HepG2 (cell line): Measurements from ENCODE around the gene ANAPC16. TPM values are rescaled to one million over a fixed set of nuclear protein-coding genes. Genes with fewer than 3 reads are reported as not detected.

Experiments
- AGO1 ChIP-seq: fragments of 200-400 bp; formaldehyde crosslinking; IDR thresholded peaks from 2 replicates; pipeline ENCODE4 v1.6.1; 2017; ENCODE audit warnings: mild to moderate bottlenecking, low read depth, low read length, moderate library complexity; ENCODE audit not compliant: poor library complexity, severe bottlenecking
- HDAC1 ChIP-seq: sonication (generic); formaldehyde crosslinking; IDR thresholded peaks from 2 replicates; pipeline ENCODE4 v1.5.1; 2020; ENCODE audit warnings: mild to moderate bottlenecking, missing genetic modification reagents
- HMG20B ChIP-seq: conservative IDR thresholded peaks from 2 replicates; pipeline ENCODE4 v1.6.1; 2016; ENCODE audit warnings: missing genetic modification reagents, missing compliant biosample characterization
- PHF21A ChIP-seq: sonication (generic); formaldehyde crosslinking; IDR thresholded peaks from 2 replicates; pipeline ENCODE4 v1.5.0; 2020; ENCODE audit warnings: mild to moderate bottlenecking, missing genetic modification reagents
- PRMT3 ChIP-seq: sonication (generic); formaldehyde crosslinking; IDR thresholded peaks from 2 replicates; pipeline ENCODE4 v1.8.1; 2022; ENCODE audit warnings: low read depth, mild to moderate bottlenecking, moderate library complexity, missing genetic modification reagents, borderline replicate concordance
- RBFOX2 ChIP-seq: fragments of 200-400 bp; formaldehyde crosslinking; IDR thresholded peaks from 2 replicates; pipeline ENCODE4 v1.6.1; 2017; ENCODE audit warnings: low read depth, mild to moderate bottlenecking, low read length
- RBM39 ChIP-seq: fragments of 200-400 bp; formaldehyde crosslinking; IDR thresholded peaks from one replicate; pipeline ENCODE4 v1.6.1; 2018; ENCODE audit warnings: antibody characterized with exemption, mild to moderate bottlenecking, low read depth, low read length; ENCODE audit not compliant: poor library complexity, severe bottlenecking
- ZFP82 ChIP-seq: sonication (generic); formaldehyde crosslinking; IDR thresholded peaks from 2 replicates; pipeline ENCODE4 v1.5.1; 2020; ENCODE audit warnings: mild to moderate bottlenecking, missing genetic modification reagents, borderline replicate concordance
- ZNF143 ChIP-seq: sonication (generic); formaldehyde crosslinking; IDR thresholded peaks from 2 replicates; pipeline ENCODE4 v1.4.0; 2020; ENCODE audit warnings: missing genetic modification reagents
- ZNF468 ChIP-seq: sonication (generic); formaldehyde crosslinking; IDR thresholded peaks from 2 replicates; pipeline ENCODE4 v1.8.0; 2022; ENCODE audit warnings: mild to moderate bottlenecking, moderate library complexity, missing genetic modification reagents
- polyA plus RNA-seq, 8 experiments: library from polyadenylated mRNA; depleted of rRNA in 3 of 8; stranded (reverse) in 7 of 8; unstranded in 1 of 8; fragments of >200 nt; fragmentation: Illumina TruSeq in 4 of 8; extraction: Trizol in 4 of 8; gene quantifications; 2 replicates each; pipeline versions ENCODE4 v1.2.1 to v1.2.3, GENCODE V29; 2011 to 2016; ENCODE audit warnings: low read depth in 4 of 8, missing spikeins in 1 of 8, mixed read lengths in 1 of 8; ENCODE audit not compliant: insufficient read depth in 1 of 8
- total RNA-seq, 5 experiments: library from RNA; depleted of rRNA; stranded (reverse); fragments of >200 nt; fragmentation: Illumina TruSeq; extraction: Trizol; gene quantifications; 2 replicates each; pipeline ENCODE4 v1.2.3, GENCODE V29; 2016; ENCODE audit warnings: low read depth in 1 of 5
- TF ChIP-seq, protein P1 (sequence below): sonication (generic); formaldehyde crosslinking; IDR thresholded peaks from 2 replicates; pipeline ENCODE4 v1.5.1; 2020; ENCODE audit warnings: mild to moderate bottlenecking, missing genetic modification reagents
- TF ChIP-seq, protein P2 (sequence below): sonication (generic); formaldehyde crosslinking; IDR thresholded peaks from 2 replicates; pipeline ENCODE4 v1.5.0; 2020; ENCODE audit warnings: missing genetic modification reagents
- TF ChIP-seq, protein P3 (sequence below): sonication (generic); formaldehyde crosslinking; IDR thresholded peaks from 2 replicates; pipeline ENCODE4 v1.8.1; 2022; ENCODE audit warnings: low read depth, mild to moderate bottlenecking, missing genetic modification reagents
- TF ChIP-seq, protein P4 (sequence below): IDR thresholded peaks from 2 replicates; pipeline ENCODE4 v1.6.1; 2016; ENCODE audit warnings: low read depth
- TF ChIP-seq, protein P5 (sequence below): sonication (generic); formaldehyde crosslinking; IDR thresholded peaks from 2 replicates; pipeline ENCODE4 v1.4.0; 2020; ENCODE audit warnings: missing genetic modification reagents

The ANAPC16 gene
- total and polyA plus RNA-seq, 2 of the 13 experiments (the other 11 are each of a cell fraction or from before 2014, with no cell fraction given), result 74.8 to 89.4 TPM

DNA sequence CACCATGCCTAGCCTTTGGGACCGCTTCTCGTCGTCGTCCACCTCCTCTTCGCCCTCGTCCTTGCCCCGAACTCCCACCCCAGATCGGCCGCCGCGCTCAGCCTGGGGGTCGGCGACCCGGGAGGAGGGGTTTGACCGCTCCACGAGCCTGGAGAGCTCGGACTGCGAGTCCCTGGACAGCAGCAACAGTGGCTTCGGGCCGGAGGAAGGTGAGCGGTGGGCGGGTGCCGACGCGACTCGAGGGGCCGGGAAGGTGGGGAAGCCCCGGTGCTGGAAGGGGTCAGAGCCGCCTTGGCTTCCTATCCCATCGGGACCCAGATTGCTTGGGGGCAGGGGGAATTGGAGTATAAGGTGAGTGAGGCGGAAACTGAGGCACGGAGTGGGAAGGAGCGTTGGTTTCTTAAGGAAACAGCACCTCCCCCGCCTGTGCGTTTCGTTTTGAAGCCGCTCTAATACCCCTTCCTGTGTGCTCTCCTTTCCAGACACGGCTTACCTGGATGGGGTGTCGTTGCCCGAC, 58.5 kb downstream of the ANAPC16 start (continued):
- TF ChIP-seq, protein P1, sequence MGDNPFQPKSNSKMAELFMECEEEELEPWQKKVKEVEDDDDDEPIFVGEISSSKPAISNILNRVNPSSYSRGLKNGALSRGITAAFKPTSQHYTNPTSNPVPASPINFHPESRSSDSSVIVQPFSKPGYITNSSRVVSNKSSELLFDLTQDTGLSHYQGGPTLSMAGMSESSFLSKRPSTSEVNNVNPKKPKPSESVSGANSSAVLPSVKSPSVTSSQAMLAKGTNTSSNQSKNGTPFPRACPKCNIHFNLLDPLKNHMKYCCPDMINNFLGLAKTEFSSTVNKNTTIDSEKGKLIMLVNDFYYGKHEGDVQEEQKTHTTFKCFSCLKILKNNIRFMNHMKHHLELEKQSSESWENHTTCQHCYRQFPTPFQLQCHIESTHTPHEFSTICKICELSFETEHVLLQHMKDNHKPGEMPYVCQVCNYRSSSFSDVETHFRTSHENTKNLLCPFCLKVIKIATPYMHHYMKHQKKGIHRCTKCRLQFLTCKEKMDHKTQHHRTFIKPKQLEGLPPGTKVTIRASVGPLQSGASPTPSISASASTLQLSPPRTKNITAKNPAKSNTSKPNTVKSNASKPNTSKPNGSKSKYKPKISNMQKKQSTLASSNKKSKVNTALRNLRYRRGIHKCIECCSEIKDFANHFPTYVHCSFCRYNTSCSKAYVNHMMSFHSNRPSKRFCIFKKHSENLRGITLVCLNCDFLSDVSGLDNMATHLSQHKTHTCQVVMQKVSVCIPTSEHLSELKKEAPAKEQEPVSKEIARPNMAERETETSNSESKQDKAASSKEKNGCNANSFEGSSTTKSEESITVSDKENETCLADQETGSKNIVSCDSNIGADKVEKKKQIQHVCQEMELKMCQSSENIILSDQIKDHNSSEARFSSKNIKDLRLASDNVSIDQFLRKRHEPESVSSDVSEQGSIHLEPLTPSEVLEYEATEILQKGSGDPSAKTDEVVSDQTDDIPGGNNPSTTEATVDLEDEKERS (CRISPR knock-in tag), result 0 out of 2 replicates have a peak, but pooled peaks have one; percentile 13
- TF ChIP-seq, protein P2, sequence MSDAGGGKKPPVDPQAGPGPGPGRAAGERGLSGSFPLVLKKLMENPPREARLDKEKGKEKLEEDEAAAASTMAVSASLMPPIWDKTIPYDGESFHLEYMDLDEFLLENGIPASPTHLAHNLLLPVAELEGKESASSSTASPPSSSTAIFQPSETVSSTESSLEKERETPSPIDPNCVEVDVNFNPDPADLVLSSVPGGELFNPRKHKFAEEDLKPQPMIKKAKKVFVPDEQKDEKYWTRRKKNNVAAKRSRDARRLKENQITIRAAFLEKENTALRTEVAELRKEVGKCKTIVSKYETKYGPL (CRISPR knock-in tag), result 0 out of 2 replicates have a peak, but pooled peaks have one; percentile 39
- TF ChIP-seq, protein P3, sequence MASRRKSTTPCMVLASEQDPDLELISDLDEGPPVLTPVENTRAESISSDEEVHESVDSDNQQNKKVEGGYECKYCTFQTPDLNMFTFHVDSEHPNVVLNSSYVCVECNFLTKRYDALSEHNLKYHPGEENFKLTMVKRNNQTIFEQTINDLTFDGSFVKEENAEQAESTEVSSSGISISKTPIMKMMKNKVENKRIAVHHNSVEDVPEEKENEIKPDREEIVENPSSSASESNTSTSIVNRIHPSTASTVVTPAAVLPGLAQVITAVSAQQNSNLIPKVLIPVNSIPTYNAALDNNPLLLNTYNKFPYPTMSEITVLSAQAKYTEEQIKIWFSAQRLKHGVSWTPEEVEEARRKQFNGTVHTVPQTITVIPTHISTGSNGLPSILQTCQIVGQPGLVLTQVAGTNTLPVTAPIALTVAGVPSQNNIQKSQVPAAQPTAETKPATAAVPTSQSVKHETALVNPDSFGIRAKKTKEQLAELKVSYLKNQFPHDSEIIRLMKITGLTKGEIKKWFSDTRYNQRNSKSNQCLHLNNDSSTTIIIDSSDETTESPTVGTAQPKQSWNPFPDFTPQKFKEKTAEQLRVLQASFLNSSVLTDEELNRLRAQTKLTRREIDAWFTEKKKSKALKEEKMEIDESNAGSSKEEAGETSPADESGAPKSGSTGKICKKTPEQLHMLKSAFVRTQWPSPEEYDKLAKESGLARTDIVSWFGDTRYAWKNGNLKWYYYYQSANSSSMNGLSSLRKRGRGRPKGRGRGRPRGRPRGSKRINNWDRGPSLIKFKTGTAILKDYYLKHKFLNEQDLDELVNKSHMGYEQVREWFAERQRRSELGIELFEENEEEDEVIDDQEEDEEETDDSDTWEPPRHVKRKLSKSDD (CRISPR knock-in tag), result peak; percentile 6; the same call in 1 of the 2 replicates
- no peak; the same call in 1 of the 2 replicates for TF ChIP-seq PRMT3 (CRISPR knock-in tag)
- no peak for TF ChIP-seq PHF21A
- TF ChIP-seq, protein P4, sequence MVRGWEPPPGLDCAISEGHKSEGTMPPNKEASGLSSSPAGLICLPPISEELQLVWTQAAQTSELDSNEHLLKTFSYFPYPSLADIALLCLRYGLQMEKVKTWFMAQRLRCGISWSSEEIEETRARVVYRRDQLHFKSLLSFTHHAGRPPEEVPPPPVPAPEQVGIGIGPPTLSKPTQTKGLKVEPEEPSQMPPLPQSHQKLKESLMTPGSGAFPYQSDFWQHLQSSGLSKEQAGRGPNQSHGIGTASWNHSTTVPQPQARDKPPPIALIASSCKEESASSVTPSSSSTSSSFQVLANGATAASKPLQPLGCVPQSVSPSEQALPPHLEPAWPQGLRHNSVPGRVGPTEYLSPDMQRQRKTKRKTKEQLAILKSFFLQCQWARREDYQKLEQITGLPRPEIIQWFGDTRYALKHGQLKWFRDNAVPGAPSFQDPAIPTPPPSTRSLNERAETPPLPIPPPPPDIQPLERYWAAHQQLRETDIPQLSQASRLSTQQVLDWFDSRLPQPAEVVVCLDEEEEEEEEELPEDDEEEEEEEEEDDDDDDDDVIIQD, result no peak
- peak; percentile 92 for TF ChIP-seq RBFOX2
- TF ChIP-seq AGO1, result peak; percentile 89
- TF ChIP-seq ZFP82 (CRISPR knock-in tag), result peak; percentile 94; the same call in 1 of the 2 replicates
- TF ChIP-seq RBM39, result peak; percentile 26
- TF ChIP-seq ZNF143 (CRISPR knock-in tag), result peak; percentile 7; the same call in 1 of the 2 replicates
- TF ChIP-seq, protein P5, sequence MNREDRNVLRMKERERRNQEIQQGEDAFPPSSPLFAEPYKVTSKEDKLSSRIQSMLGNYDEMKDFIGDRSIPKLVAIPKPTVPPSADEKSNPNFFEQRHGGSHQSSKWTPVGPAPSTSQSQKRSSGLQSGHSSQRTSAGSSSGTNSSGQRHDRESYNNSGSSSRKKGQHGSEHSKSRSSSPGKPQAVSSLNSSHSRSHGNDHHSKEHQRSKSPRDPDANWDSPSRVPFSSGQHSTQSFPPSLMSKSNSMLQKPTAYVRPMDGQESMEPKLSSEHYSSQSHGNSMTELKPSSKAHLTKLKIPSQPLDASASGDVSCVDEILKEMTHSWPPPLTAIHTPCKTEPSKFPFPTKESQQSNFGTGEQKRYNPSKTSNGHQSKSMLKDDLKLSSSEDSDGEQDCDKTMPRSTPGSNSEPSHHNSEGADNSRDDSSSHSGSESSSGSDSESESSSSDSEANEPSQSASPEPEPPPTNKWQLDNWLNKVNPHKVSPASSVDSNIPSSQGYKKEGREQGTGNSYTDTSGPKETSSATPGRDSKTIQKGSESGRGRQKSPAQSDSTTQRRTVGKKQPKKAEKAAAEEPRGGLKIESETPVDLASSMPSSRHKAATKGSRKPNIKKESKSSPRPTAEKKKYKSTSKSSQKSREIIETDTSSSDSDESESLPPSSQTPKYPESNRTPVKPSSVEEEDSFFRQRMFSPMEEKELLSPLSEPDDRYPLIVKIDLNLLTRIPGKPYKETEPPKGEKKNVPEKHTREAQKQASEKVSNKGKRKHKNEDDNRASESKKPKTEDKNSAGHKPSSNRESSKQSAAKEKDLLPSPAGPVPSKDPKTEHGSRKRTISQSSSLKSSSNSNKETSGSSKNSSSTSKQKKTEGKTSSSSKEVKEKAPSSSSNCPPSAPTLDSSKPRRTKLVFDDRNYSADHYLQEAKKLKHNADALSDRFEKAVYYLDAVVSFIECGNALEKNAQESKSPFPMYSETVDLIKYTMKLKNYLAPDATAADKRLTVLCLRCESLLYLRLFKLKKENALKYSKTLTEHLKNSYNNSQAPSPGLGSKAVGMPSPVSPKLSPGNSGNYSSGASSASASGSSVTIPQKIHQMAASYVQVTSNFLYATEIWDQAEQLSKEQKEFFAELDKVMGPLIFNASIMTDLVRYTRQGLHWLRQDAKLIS (CRISPR knock-in tag), result 0 out of 2 replicates have a peak, but pooled peaks have one; percentile 54
- TF ChIP-seq HDAC1, result peak; percentile 72
- no peak for TF ChIP-seq HMG20B
- TF ChIP-seq ZNF468, result 0 out of 2 replicates have a peak, but pooled peaks have one; percentile 15
